Subcutaneous abdominal adipose tissue (tissue), 5 donors: ENCODE results near the gene PLCB1.
A peak's percentile ranks its signal among the peaks of the same experiment; 100 is the strongest.

Experiments used
- H3K27ac ChIP-seq: one replicate; pipeline ENCODE4 v1.7.0; 2013; ENCODE audit warnings: low read depth, mild to moderate bottlenecking, inconsistent platforms, low read length, moderate library complexity
- H3K27me3 ChIP-seq, 5 donors: one replicate each; pipeline ENCODE4 v1.7.0; 2013; ENCODE audit warnings: low read length in 5 of 5, inconsistent platforms in 1 of 5; ENCODE audit not compliant: control insufficient read depth in 5 of 5, insufficient read depth in 4 of 5
- H3K36me3 ChIP-seq, 5 donors: one replicate each; pipeline ENCODE4 v1.7.0; 2013; ENCODE audit warnings: low read length in 5 of 5; ENCODE audit not compliant: control insufficient read depth in 5 of 5, insufficient read depth in 5 of 5
- H3K4me1 ChIP-seq, 5 donors: one replicate each; pipeline ENCODE4 v1.7.0; 2013; ENCODE audit warnings: low read length in 5 of 5, mild to moderate bottlenecking in 3 of 5, moderate library complexity in 1 of 5; ENCODE audit not compliant: control insufficient read depth in 5 of 5, insufficient read depth in 5 of 5
- H3K4me3 ChIP-seq, 5 donors: one replicate each; pipeline ENCODE4 v1.7.0; 2013; ENCODE audit warnings: low read length in 5 of 5, low read depth in 1 of 5
- H3K9ac ChIP-seq, 5 donors: one replicate each; pipeline ENCODE4 v1.7.0; 2013; ENCODE audit warnings: low read length in 5 of 5, mild to moderate bottlenecking in 4 of 5, moderate library complexity in 3 of 5
- H3K9me3 ChIP-seq, 5 donors: one replicate each; pipeline ENCODE4 v1.7.0; 2013; ENCODE audit warnings: low read length in 5 of 5; ENCODE audit not compliant: control insufficient read depth in 5 of 5
- donor health status: healthy.
- donor health status: healthy.
- donor health status: healthy.
- donor health status: healthy.
- donor health status: healthy.

The PLCB1 gene

GRCh38 chr20:8526610-8527009, 394.5 kb downstream of the PLCB1 start:
- H3K36me3 ChIP-seq, result no peaks in the 10 kb centered on the region
- no peak overlapping the region for H3K27ac ChIP-seq
- H3K4me1 ChIP-seq, result no peaks in the 10 kb centered on the region
- no peaks in the 10 kb centered on the region for H3K27me3 ChIP-seq
- no peaks in the 10 kb centered on the region for H3K9me3 ChIP-seq
- no peak overlapping the region for H3K9ac ChIP-seq
- no peak overlapping the region for H3K4me3 ChIP-seq

GRCh38 chr20:8527998-8528723, 396.1 kb downstream of the PLCB1 start:
- H3K27ac ChIP-seq, result no peak overlapping the region
- H3K27me3 ChIP-seq, result no peaks in the 10 kb centered on the region
- no peaks in the 10 kb centered on the region for H3K9me3 ChIP-seq
- H3K36me3 ChIP-seq, result no peaks in the 10 kb centered on the region
- H3K4me3 ChIP-seq, result no peak overlapping the region
- no peak overlapping the region for H3K9ac ChIP-seq
- H3K4me1 ChIP-seq, result no peaks in the 10 kb centered on the region

GRCh38 chr20:8530022-8530421, 398.0 kb downstream of the PLCB1 start:
- no peaks in the 10 kb centered on the region for H3K36me3 ChIP-seq
- no peaks in the 10 kb centered on the region for H3K9me3 ChIP-seq

GRCh38 chr20:8532169-8532568, 400.1 kb downstream of the PLCB1 start:
- Histone ChIP-seq H3K27me3 (no peaks in the 10 kb centered on the region), H3K4me3 (no peak overlapping the region), H3K9me3 (no peaks in the 10 kb centered on the region), H3K36me3 (no peaks in the 10 kb centered on the region), H3K27ac (no peak overlapping the region), H3K4me1 (no peaks in the 10 kb centered on the region), H3K9ac (no peak overlapping the region)

More at GRCh38 chr20:8530022-8530421, 398.0 kb downstream of the PLCB1 start:
- Histone ChIP-seq H3K27ac (no peak overlapping the region), H3K9ac (no peak overlapping the region), H3K4me3 (no peak overlapping the region), H3K27me3 (no peaks in the 10 kb centered on the region), H3K4me1 (no peaks in the 10 kb centered on the region)

GRCh38 chr20:8534368-8535160, 402.5 kb downstream of the PLCB1 start:
- no peaks in the 10 kb centered on the region for H3K9me3 ChIP-seq
- H3K27ac ChIP-seq, result no peak overlapping the region
- H3K36me3 ChIP-seq, result no peaks in the 10 kb centered on the region
- no peak overlapping the region for H3K4me3 ChIP-seq
- no peaks in the 10 kb centered on the region for H3K4me1 ChIP-seq
- no peaks in the 10 kb centered on the region for H3K27me3 ChIP-seq
- no peak overlapping the region for H3K9ac ChIP-seq

GRCh38 chr20:8535403-8536261, 403.6 kb downstream of the PLCB1 start:
- no peak overlapping the region for H3K4me3 ChIP-seq
- no peaks in the 10 kb centered on the region for H3K9me3 ChIP-seq
- H3K9ac ChIP-seq, result no peak overlapping the region
- no peak overlapping the region for H3K27ac ChIP-seq
- H3K36me3 ChIP-seq, result no peaks in the 10 kb centered on the region
- no peaks in the 10 kb centered on the region for H3K27me3 ChIP-seq
- H3K4me1 ChIP-seq, result no peaks in the 10 kb centered on the region

GRCh38 chr20:8536262-8536618, 404.2 kb downstream of the PLCB1 start:
- Histone ChIP-seq H3K4me3 (no peak overlapping the region), H3K9ac (no peak overlapping the region), H3K4me1 (peaks cover 0 to under 1% (median 0%) of the 10 kb centered on the region in 5 donors), H3K36me3 (no peaks in the 10 kb centered on the region), H3K27me3 (no peaks in the 10 kb centered on the region), H3K27ac (no peak overlapping the region), H3K9me3 (no peaks in the 10 kb centered on the region)

- H3K27ac ChIP-seq, result no peak overlapping the region
- H3K9ac ChIP-seq, result no peak overlapping the region
- peaks cover 0 to 7% (median 0%) of the 10 kb centered on the region in 5 donors for H3K4me1 ChIP-seq
- H3K27me3 ChIP-seq, result no peaks in the 10 kb centered on the region
- H3K9me3 ChIP-seq, result no peaks in the 10 kb centered on the region
- H3K4me3 ChIP-seq, result no peak overlapping the region
- H3K36me3 ChIP-seq, result no peaks in the 10 kb centered on the region
Measured at GRCh38 chr20:8540466-8540865, 408.4 kb downstream of the PLCB1 start.

GRCh38 chr20:8542110-8542486, 410.0 kb downstream of the PLCB1 start:
- peak overlapping the region; percentile 2 for H3K27ac ChIP-seq
- H3K36me3 ChIP-seq, result no peaks in the 10 kb centered on the region
- H3K27me3 ChIP-seq, result no peaks in the 10 kb centered on the region
- no peak overlapping the region for H3K9ac ChIP-seq
- H3K4me3 ChIP-seq, result no peak overlapping the region
- no peaks in the 10 kb centered on the region for H3K9me3 ChIP-seq
- H3K4me1 ChIP-seq, result peaks cover 0 to 14% (median 0%) of the 10 kb centered on the region in 5 donors

- H3K27ac ChIP-seq, result no peak overlapping the region
- peaks cover 0 to 22% (median 0%) of the 10 kb centered on the region in 5 donors for H3K4me1 ChIP-seq
- no peaks in the 10 kb centered on the region for H3K9me3 ChIP-seq
- no peak overlapping the region for H3K4me3 ChIP-seq
- H3K27me3 ChIP-seq, result no peaks in the 10 kb centered on the region
- no peak overlapping the region for H3K9ac ChIP-seq
- no peaks in the 10 kb centered on the region for H3K36me3 ChIP-seq
Measured at GRCh38 chr20:8545212-8545611, 413.1 kb downstream of the PLCB1 start.
